Endothelial cell of umbilical vein (primary cell): ENCODE measurements around the gene TLR1. TPM values are rescaled to one million over a fixed set of nuclear protein-coding genes. Genes with fewer than 3 reads are reported as not detected.
A peak's percentile ranks its signal among the peaks of the same experiment; 100 is the strongest.

Experiments
- BruUV-seq: library from RNA; stranded (reverse); fragments of 400-500 nt; replicated peaks from 2 replicates; lab custom pipeline; 2021; lab: Mats Ljungman, UMichigan
- CTCF ChIA-PET: fragments of 300-600, 350-600 bp; sonication (Branson Sonifier 250); formaldehyde crosslinking; loops from one replicate; lab custom pipeline; 2021; ENCODE audit warnings: antibody characterized with exemption, inconsistent platforms; lab: Charles Lee
- POLR2A ChIA-PET: fragments of 300-600, 350-600 bp; sonication (Branson Sonifier 250); formaldehyde crosslinking; loops from one replicate; lab custom pipeline; 2021; ENCODE audit warnings: antibody characterized with exemption, inconsistent platforms; lab: Charles Lee
- DNase-seq: peaks from one replicate; pipeline ENCODE4 v3.0.0-alpha.2; 2011; ENCODE audit warnings: low read depth, low spot score
- FAIRE-seq: peaks from 2 replicates; lab custom pipeline; 2011; peaks lifted over from hg19 to GRCh38; lab: Jason Lieb, UNC
- H2AFZ ChIP-seq: 2 replicates; pipeline ENCODE4 v1.6.0; 2012; ENCODE audit warnings: low read depth, low read length, control low read depth, inconsistent platforms
- H3K27ac ChIP-seq: 2 replicates; pipeline ENCODE4 v1.5.1; 2011; ENCODE audit warnings: low read depth, mild to moderate bottlenecking, control low read depth, low read length, moderate library complexity; ENCODE audit not compliant: insufficient read depth
- H3K27me3 ChIP-seq, 2 experiments: 2 replicates each; pipeline versions ENCODE4 v1.6.0 to v1.6.1; 2011; ENCODE audit warnings: low read length in 2 of 2, mixed read lengths in 1 of 2; ENCODE audit not compliant: control insufficient read depth in 2 of 2, insufficient read depth in 2 of 2
- H3K36me3 ChIP-seq, 2 experiments: 2 replicates in 1 of 2; 3 replicates in 1 of 2; pipeline ENCODE4 v1.5.1; 2011; ENCODE audit warnings: low read length in 2 of 2, mild to moderate bottlenecking in 1 of 2, moderate library complexity in 1 of 2; ENCODE audit not compliant: control insufficient read depth in 2 of 2, insufficient read depth in 2 of 2; ENCODE audit errors: extremely low read depth in 1 of 2
- H3K4me1 ChIP-seq: 3 replicates; pipeline ENCODE4 v1.5.1; 2011; ENCODE audit warnings: mild to moderate bottlenecking, low read length; ENCODE audit not compliant: control insufficient read depth, insufficient read depth; ENCODE audit errors: extremely low read depth
- H3K4me2 ChIP-seq: 2 replicates; pipeline ENCODE4 v1.6.1; 2011; ENCODE audit warnings: low read length, control low read depth, mixed read lengths; ENCODE audit not compliant: insufficient read depth
- H3K4me3 ChIP-seq, 3 experiments: fragments of 200-600 bp in 1 of 3; sonication (generic), shearing (Covaris generic) in 1 of 3; replicated peaks in 1 of 3; 2 replicates each; pipeline ENCODE4 v1.5.1; 2011 to 2016; ENCODE audit warnings: control low read depth in 3 of 3, low read length in 3 of 3, mild to moderate bottlenecking in 2 of 3, inconsistent platforms in 1 of 3, low read depth in 1 of 3, moderate library complexity in 1 of 3; ENCODE audit not compliant: insufficient read depth in 1 of 3
- H3K79me2 ChIP-seq: 2 replicates; pipeline ENCODE4 v1.6.0; 2012; ENCODE audit warnings: low read length, inconsistent platforms; ENCODE audit not compliant: control insufficient read depth, insufficient read depth
- H3K9ac ChIP-seq: replicated peaks from 2 replicates; pipeline ENCODE3; 2011; ENCODE audit warnings: low read length, control low read depth; ENCODE audit not compliant: insufficient read depth; ENCODE audit errors: extremely low read depth
- H3K9me1 ChIP-seq: replicated peaks from 3 replicates; pipeline ENCODE4 v1.6.0; 2011; ENCODE audit warnings: mild to moderate bottlenecking, low read length; ENCODE audit not compliant: control insufficient read depth, insufficient read depth; ENCODE audit errors: extremely low read depth
- H3K9me3 ChIP-seq: replicated peaks from 2 replicates; pipeline ENCODE4 v1.5.1; 2012; ENCODE audit warnings: low read length, inconsistent platforms; ENCODE audit not compliant: control insufficient read depth, insufficient read depth
- H4K20me1 ChIP-seq: replicated peaks from 2 replicates; pipeline ENCODE3; 2011; ENCODE audit warnings: mild to moderate bottlenecking, low read length; ENCODE audit not compliant: control insufficient read depth, insufficient read depth; ENCODE audit errors: extremely low read depth
- EZH2 ChIP-seq: IDR thresholded peaks from 2 replicates; pipeline ENCODE4 v1.6.1; 2012; ENCODE audit warnings: borderline replicate concordance, low read depth, mild to moderate bottlenecking, moderate library complexity, low read length, inconsistent platforms; ENCODE audit not compliant: severe bottlenecking
- FOS ChIP-seq: IDR thresholded peaks from 2 replicates; pipeline ENCODE4 v1.6.1; 2011; ENCODE audit warnings: mild to moderate bottlenecking, low read length, moderate library complexity, borderline replicate concordance; ENCODE audit not compliant: insufficient read depth
- GATA2 ChIP-seq: IDR thresholded peaks from 2 replicates; pipeline ENCODE4 v1.7.0; 2011; ENCODE audit warnings: low read depth, mild to moderate bottlenecking, moderate library complexity, mixed read lengths, low read length; ENCODE audit not compliant: insufficient read length, insufficient read depth
- JUN ChIP-seq: IDR thresholded peaks from 2 replicates; pipeline ENCODE4 v1.6.1; 2011; ENCODE audit warnings: borderline replicate concordance, low read depth; ENCODE audit not compliant: insufficient read length, insufficient read depth
- MAX ChIP-seq: IDR thresholded peaks from 2 replicates; pipeline ENCODE4 v1.6.1; 2011; ENCODE audit not compliant: insufficient read depth, insufficient read length
- MYC ChIP-seq: IDR thresholded peaks from one replicate; pipeline ENCODE4 v1.6.1; 2011; ENCODE audit warnings: mild to moderate bottlenecking, low read depth, low read length
- POLR2A ChIP-seq: IDR thresholded peaks from 2 replicates; pipeline ENCODE4 v1.6.1; 2012; ENCODE audit warnings: low read depth, mild to moderate bottlenecking, control low read depth, low read length
- POLR2AphosphoS5 ChIP-seq: IDR thresholded peaks from 2 replicates; pipeline ENCODE4 v1.6.1; 2012; ENCODE audit warnings: low read depth, mild to moderate bottlenecking, control low read depth, low read length, moderate library complexity; ENCODE audit not compliant: insufficient read depth
- dilution Hi-C: fragments of 300-500 bp; cut with MboI; formaldehyde crosslinking; loops from one replicate; pipeline ENCODE4 v1.15.0; 2019; ENCODE audit warnings: low sequenced_read_pairs; ENCODE audit not compliant: extremely low pct_ligation_motif_present
- intact Hi-C: fragments of 100-400 bp; cut with micrococcal nuclease; formaldehyde crosslinking; loops from one replicate; pipeline ENCODE4 v1.10.0; 2022
- polyA plus RNA-seq, 4 experiments: library from polyadenylated mRNA; depleted of rRNA in 3 of 4; stranded (reverse) in 3 of 4; unstranded in 1 of 4; fragments of >200 nt; gene quantifications; 2 replicates each; pipeline versions ENCODE4 v1.2.1 to v1.2.3, GENCODE V29; 2011 to 2012; ENCODE audit warnings: missing spikeins in 1 of 4
- total RNA-seq: library from RNA; stranded (reverse); gene quantifications from 2 replicates; pipeline ENCODE4 v1.2.3, GENCODE V29; 2021
- TF ChIP-seq, protein P1 (sequence below), 2 donors: IDR thresholded peaks; 1 replicate in 1 of 2; 2 replicates in 1 of 2; pipeline ENCODE4 v1.5.1; 2011; ENCODE audit warnings: low read length in 2 of 2, mild to moderate bottlenecking in 2 of 2, moderate library complexity in 2 of 2, control low read depth in 1 of 2, inconsistent platforms in 1 of 2, low read depth in 1 of 2; ENCODE audit not compliant: insufficient read depth in 1 of 2; ENCODE audit errors: extremely low read depth in 1 of 2

Gene TLR1
- total and polyA plus RNA-seq, 2 donors (not counting 3 experiments of a cell fraction or from before 2014, with no cell fraction given): 0.81 to 2.7 TPM

DNA sequence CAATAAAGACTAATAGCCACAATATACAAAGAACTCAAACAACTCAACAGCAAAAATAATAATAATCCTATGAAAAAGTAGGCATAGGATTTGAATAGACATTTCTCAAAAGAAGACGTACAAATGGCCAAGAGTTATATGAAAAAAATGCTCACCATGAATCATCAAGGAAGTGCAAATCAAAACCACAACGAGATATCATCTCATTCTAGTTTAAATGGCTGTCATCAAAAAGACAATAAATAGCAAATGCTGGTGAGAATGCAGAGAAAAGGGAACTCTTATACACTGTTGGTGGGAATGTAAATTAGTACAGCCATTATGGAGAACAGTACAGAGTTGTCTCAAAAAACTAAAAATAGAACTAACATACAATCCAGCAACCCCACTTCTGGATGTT lies 33.3 kb upstream of the TLR1 start:
- Histone ChIP-seq H4K20me1 (no peaks in the 10 kb centered on the region), H3K27me3 (peaks cover 5 to 12% of the 10 kb centered on the region in 2 experiments), H3K4me3 (no peak overlapping the region), H3K9ac (no peak overlapping the region), H3K27ac (no peak overlapping the region), H3K9me1 (no peaks in the 10 kb centered on the region), H3K9me3 (no peaks in the 10 kb centered on the region), H3K4me2 (no peak overlapping the region), H3K36me3 (no peaks in the 10 kb centered on the region), H3K4me1 (peaks cover 10% of the 10 kb centered on the region), H3K79me2 (no peaks in the 10 kb centered on the region), H2AFZ (no peak overlapping the region)
- dilution Hi-C loops (no loop called here), intact Hi-C loops (no loop called here)
- FAIRE-seq (peak; percentile 24), DNase-seq (peak; percentile 29)
- ChIA-PET CTCF (no interaction called here), POLR2A (no interaction called here)
- BruUV-seq: no TSS peak
- TF ChIP-seq GATA2 (peak; percentile 85), JUN (peak; percentile 14), FOS (peak; percentile 62), POLR2AphosphoS5 (peak; percentile 19)
- TF ChIP-seq, protein P1, sequence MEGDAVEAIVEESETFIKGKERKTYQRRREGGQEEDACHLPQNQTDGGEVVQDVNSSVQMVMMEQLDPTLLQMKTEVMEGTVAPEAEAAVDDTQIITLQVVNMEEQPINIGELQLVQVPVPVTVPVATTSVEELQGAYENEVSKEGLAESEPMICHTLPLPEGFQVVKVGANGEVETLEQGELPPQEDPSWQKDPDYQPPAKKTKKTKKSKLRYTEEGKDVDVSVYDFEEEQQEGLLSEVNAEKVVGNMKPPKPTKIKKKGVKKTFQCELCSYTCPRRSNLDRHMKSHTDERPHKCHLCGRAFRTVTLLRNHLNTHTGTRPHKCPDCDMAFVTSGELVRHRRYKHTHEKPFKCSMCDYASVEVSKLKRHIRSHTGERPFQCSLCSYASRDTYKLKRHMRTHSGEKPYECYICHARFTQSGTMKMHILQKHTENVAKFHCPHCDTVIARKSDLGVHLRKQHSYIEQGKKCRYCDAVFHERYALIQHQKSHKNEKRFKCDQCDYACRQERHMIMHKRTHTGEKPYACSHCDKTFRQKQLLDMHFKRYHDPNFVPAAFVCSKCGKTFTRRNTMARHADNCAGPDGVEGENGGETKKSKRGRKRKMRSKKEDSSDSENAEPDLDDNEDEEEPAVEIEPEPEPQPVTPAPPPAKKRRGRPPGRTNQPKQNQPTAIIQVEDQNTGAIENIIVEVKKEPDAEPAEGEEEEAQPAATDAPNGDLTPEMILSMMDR (IDR thresholded peaks at IDR 0.05; ENCODE audit: extremely low read depth in 1 of 2, insufficient read depth in 1 of 2, low read depth in 1 of 2, low read length in 2 of 2): no peak

GRCh38 chr4:38837334-38837733 lies 32.7 kb upstream of the TLR1 start:
- DNase-seq (no peak), FAIRE-seq (no peak)
- Histone ChIP-seq H4K20me1 (no peaks in the 10 kb centered on the region), H3K36me3 (no peaks in the 10 kb centered on the region), H3K27me3 (peaks cover 5 to 12% of the 10 kb centered on the region in 2 experiments), H3K4me1 (peaks cover 10% of the 10 kb centered on the region), H3K9me3 (no peaks in the 10 kb centered on the region), H3K79me2 (no peaks in the 10 kb centered on the region), H3K9ac (no peak overlapping the region), H3K27ac (no peak overlapping the region), H3K4me3 (no peak overlapping the region), H3K9me1 (no peaks in the 10 kb centered on the region), H2AFZ (no peak overlapping the region), H3K4me2 (no peak overlapping the region)
- dilution Hi-C loops: no loop called here
- CTCF ChIA-PET: no interaction called here
- no TSS peak for BruUV-seq
- POLR2A ChIA-PET: no interaction called here
- intact Hi-C loops: no loop called here
- TF ChIP-seq JUN (no peak), EZH2 (no peak), GATA2 (no peak), FOS (no peak), MYC (no peak), POLR2A (no peak), POLR2AphosphoS5 (no peak), MAX (no peak)
- TF ChIP-seq, protein P1 (IDR thresholded peaks at IDR 0.05; ENCODE audit: extremely low read depth in 1 of 2, insufficient read depth in 1 of 2, low read depth in 1 of 2, low read length in 2 of 2): no peak
